Keratinocyte (primary cell): Measurements from ENCODE around the gene FGF18.

Experiments
- CTCF ChIP-seq, 3 experiments: IDR thresholded peaks in 1 of 3; conservative IDR thresholded peaks in 1 of 3; optimal IDR thresholded peaks in 1 of 3; 2 replicates in 2 of 3; 3 replicates in 1 of 3; pipeline versions ENCODE3 to v1.5.1; 2011; ENCODE audit warnings: low read length in 3 of 3, mild to moderate bottlenecking in 3 of 3, moderate library complexity in 2 of 3, control low read depth in 1 of 3, inconsistent platforms in 1 of 3; ENCODE audit not compliant: insufficient read depth in 2 of 3; ENCODE audit errors: extremely low read depth in 1 of 3
- EZH2 ChIP-seq: IDR thresholded peaks from one replicate; pipeline ENCODE4 v1.6.1; 2012; ENCODE audit warnings: inconsistent platforms, mild to moderate bottlenecking, low read length, moderate library complexity

GRCh38 chr5:171506951-171507350, 87.5 kb downstream of the FGF18 start:
- TF ChIP-seq CTCF (optimal IDR thresholded peaks at IDR 0.05 in 1 of 3, IDR thresholded peaks at IDR 0.05 in 1 of 3, conservative IDR thresholded peaks at IDR 0.05 in 1 of 3; ENCODE audit: extremely low read depth in 1 of 3, insufficient read depth in 2 of 3, low read length in 3 of 3) (no peak), EZH2 (no peak)
